ENCODE data around the gene KRTAP1-4.

The KRTAP1-4 gene

DNA sequence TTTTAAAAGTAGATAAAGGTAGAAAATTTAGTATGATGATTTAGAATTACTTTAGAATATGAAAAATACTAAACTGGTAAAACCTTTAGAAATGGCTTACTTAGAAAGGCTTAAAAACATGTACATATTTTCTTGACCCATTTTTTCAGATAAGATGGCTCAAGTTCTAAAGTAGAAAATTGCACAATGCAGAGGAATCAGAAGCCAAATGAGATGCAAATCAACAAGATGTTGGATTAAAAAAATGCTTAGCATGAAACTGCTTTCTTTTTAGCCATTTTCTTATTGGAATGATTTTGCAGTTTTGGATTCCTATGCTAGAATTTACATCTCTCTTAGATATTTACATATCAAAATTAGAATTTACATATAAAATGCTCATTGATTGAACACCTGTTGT is 19.6 kb downstream of the KRTAP1-4 start:
- TF ChIP-seq, protein P1, sequence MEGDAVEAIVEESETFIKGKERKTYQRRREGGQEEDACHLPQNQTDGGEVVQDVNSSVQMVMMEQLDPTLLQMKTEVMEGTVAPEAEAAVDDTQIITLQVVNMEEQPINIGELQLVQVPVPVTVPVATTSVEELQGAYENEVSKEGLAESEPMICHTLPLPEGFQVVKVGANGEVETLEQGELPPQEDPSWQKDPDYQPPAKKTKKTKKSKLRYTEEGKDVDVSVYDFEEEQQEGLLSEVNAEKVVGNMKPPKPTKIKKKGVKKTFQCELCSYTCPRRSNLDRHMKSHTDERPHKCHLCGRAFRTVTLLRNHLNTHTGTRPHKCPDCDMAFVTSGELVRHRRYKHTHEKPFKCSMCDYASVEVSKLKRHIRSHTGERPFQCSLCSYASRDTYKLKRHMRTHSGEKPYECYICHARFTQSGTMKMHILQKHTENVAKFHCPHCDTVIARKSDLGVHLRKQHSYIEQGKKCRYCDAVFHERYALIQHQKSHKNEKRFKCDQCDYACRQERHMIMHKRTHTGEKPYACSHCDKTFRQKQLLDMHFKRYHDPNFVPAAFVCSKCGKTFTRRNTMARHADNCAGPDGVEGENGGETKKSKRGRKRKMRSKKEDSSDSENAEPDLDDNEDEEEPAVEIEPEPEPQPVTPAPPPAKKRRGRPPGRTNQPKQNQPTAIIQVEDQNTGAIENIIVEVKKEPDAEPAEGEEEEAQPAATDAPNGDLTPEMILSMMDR (IDR thresholded peaks at IDR 0.05), result no peak
- Histone ChIP-seq H3K27ac (no peak overlapping the region), H3K4me3 (no peak overlapping the region)
- DNase-seq (ENCODE audit: low spot score), result no peak

DNA sequence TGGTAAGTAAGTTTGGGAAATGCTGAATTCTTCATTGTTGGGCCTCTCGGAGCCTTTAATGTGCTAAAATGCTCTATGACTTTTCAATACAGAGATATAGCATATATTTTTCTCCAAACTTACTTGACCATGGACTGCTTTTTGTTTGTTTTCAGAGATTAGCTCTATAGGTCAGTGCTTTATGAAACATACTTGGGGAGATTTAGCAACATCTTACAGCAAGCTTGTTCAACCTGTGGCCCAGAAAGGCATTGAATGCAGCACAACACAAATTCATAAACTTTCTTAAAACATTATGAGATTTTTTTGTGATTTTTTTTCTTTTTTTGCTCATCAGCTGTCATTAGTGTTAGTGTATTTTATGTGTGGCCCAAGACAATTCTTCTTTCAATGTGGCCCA is 20.1 kb downstream of the KRTAP1-4 start:
- Histone ChIP-seq H3K27ac (no peak overlapping the region), H3K4me3 (no peak overlapping the region)
- DNase-seq (ENCODE audit: low spot score), result no peak
- TF ChIP-seq, protein P1 (IDR thresholded peaks at IDR 0.05), result no peak

DNA sequence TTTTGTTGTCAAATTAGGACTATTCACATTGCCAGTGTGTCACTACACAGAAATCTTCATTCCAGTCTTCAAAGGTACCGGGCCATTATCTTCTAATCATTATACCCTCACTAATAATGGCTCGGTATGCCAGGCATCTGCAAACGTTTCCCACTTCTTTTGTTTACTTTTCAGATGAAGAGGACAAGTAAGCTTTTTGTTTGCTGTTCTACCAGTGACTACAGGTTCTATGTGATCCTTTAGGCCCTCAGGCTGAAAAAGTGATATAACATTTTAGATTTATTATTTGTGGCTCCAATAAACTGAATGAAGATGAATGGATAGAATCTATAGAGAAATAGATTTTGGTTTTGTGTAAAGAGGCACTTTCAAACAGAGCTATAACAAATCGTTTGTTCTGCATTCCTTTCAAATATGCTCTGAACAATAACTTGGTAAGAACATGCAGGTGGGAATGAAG is 20.7 kb downstream of the KRTAP1-4 start:
- TF ChIP-seq, protein P1 (IDR thresholded peaks at IDR 0.05), result no peak
- Histone ChIP-seq H3K27ac (no peak overlapping the region), H3K4me3 (no peak overlapping the region)
- DNase-seq (ENCODE audit: low spot score), result no peak

DNA sequence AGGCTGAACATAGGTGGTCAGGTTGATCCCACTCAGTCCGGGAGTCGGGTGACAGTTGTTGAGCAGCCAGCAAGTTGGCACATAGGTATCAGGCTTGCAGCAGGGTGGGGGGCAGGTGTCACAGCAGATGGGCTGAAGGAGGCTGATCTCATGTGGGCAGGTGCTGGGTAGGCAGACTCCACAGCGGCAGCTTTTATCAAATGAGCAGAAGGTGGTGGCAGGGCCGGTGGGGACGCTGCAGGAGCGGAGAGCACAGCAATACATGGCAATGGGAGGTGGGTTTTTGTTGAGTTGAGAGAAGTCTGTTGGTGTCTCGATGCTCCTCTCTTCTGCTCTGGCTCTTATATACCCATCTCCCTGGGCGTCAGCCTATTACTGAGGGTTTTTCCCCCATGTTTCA is 21.2 kb downstream of the KRTAP1-4 start, which contains the start of gene KRTAP3-1:
KRTAP3-1 (minus strand) TSS at position 318 of the 400 bp plus-strand sequence; CDS start at position 264, 54 bp downstream.
- DNase-seq (ENCODE audit: low spot score), result no peak
- TF ChIP-seq, protein P1 (IDR thresholded peaks at IDR 0.05), result no peak

DNA sequence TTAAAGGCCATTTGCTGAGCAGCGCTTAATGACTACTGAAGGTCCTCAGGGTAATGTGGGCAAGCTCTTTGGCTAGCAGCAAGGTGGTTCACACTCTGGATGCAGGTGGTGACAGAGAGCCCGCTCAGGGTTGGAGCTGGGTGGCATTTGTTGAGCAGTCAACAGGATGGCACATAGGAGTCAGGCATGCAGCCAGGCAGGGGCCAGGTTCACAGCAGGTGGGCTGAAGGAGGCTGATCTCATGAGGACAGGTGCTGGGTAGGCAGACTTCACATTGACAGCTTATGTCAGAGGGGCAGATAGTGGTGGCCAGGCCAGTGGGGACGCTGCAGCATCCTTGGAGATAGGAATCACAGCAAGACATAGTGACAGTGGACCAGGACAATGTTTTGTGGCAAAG is 25.6 kb downstream of the KRTAP1-4 start:
- TF ChIP-seq, protein P1 (IDR thresholded peaks at IDR 0.05), result no peak
- no peak overlapping the region for H3K27ac ChIP-seq
- no peak overlapping the region for H3K4me3 ChIP-seq
- DNase-seq (ENCODE audit: low spot score), result no peak

More for the DNA sequence above, 21.2 kb downstream of the KRTAP1-4 start, which contains the start of gene KRTAP3-1:
- Histone ChIP-seq H3K4me3 (no peak within 1 kb of the TSS), H3K27ac (no peak within 1 kb of the TSS)

DNA sequence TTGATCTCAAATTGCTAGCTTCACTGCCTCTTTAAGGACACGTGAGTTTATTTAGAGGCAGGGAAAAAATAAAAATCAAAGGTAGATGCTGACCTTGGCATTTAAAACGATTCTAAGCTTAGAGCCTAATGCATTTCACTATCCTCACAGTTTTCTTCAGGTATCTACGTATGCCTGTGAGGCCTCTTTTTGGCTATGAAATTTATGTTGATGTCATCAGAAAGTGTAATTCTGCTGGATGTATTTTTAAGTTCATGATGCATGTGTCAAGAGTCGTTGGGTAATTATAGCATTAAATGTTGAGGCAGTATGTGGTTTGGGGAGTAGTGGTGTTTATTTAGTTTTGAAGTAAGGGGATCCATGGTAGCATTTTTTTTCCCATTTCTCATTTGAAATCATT is 26.1 kb downstream of the KRTAP1-4 start:
- H3K27ac ChIP-seq, result no peak overlapping the region
- no peak for DNase-seq (ENCODE audit: low spot score)
- TF ChIP-seq, protein P1 (IDR thresholded peaks at IDR 0.05), result no peak
- H3K4me3 ChIP-seq, result no peak overlapping the region

DNA sequence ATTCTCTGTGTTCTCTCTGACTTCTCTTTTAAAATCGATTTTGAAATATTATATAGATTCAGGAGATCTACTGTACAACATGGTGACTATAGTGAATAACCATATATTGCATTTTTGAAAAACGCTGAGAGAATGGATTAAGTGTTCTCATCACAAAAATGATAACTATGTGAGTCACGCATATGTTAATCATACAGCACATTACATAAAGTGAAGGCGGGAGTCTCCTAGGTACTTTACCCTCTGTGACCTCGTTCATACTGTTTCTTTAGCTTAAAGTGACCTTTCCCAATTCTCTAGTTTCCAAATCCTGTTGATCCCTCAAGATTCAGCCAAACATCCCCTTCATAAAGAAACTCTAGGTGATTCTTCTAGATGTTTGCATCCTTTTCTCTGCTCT is 27.2 kb downstream of the KRTAP1-4 start:
- DNase-seq (ENCODE audit: low spot score), result no peak
- Histone ChIP-seq H3K27ac (no peak overlapping the region), H3K4me3 (no peak overlapping the region)
- TF ChIP-seq, protein P1 (IDR thresholded peaks at IDR 0.05), result no peak
